ENCODE results near the gene ASIC4.

GRCh38 chr2:219475278-219475677, 39.0 kb upstream of the ASIC4 start:
- TF ChIP-seq CTCF (IDR thresholded peaks at IDR 0.05) (no peak), POLR2A (IDR thresholded peaks at IDR 0.05) (no peak), POLR2AphosphoS5 (IDR thresholded peaks at IDR 0.05; ENCODE audit: insufficient read depth in 1 of 2, low read depth in 1 of 2) (no peak)
